CD4-positive, alpha-beta T cell treated with Interleukin-15 for 4 hours (primary cell): ENCODE measurements around the gene TDO2.

ENCODE experiments used
- DNase-seq: peaks from one replicate; pipeline ENCODE4 v3.0.0-alpha.2; 2020; ENCODE audit warnings: low spot score

Gene TDO2

GRCh38 chr4:155954118-155954685 lies 50.7 kb downstream of the TDO2 start:
- no peak for DNase-seq

- DNase-seq = no peak
Observed at GRCh38 chr4:155954939-155955338, 51.4 kb downstream of the TDO2 start.

- no peak for DNase-seq
Observed at GRCh38 chr4:155956461-155956860, 53.0 kb downstream of the TDO2 start.

- DNase-seq = no peak
Observed at GRCh38 chr4:155959417-155959816, 55.9 kb downstream of the TDO2 start.

GRCh38 chr4:155960522-155960921 lies 57.0 kb downstream of the TDO2 start:
- DNase-seq = no peak

GRCh38 chr4:155961575-155961974 lies 58.1 kb downstream of the TDO2 start:
- DNase-seq = no peak

- no peak for DNase-seq
Observed at GRCh38 chr4:155962767-155963166, 59.3 kb downstream of the TDO2 start.

GRCh38 chr4:155964016-155964891 lies 60.8 kb downstream of the TDO2 start:
- no peak for DNase-seq

GRCh38 chr4:155966171-155966570 lies 62.7 kb downstream of the TDO2 start:
- no peak for DNase-seq

GRCh38 chr4:155966731-155967395 lies 63.4 kb downstream of the TDO2 start:
- DNase-seq = no peak
